ENCODE data around the gene PLCB3.

PLCB3 gene

GRCh38 chr11:64285885-64286800, 34.8 kb downstream of the PLCB3 start:
- no peak for DNase-seq (ENCODE audit: low read depth in 2 of 2)

DNA sequence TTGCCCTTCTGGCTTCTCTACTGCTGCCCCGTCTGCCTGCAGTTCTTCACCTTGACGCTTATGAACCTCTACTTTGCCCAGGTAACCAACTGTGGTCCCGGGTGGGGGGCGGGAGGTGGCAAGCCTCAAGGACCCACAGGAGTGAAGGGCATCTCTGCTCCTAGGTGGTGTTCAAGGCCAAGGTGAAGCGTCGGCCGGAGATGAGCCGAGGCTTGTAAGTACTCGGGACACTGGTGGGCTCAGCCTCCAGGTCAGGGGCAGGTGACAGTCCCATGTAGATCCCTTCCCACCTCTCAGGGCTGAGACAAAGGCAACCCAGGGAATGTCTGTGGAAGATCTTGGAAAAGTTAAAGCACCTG, 35.5 kb downstream of the PLCB3 start:
- DNase-seq (ENCODE audit: low read depth in 2 of 2) = no peak

DNA sequence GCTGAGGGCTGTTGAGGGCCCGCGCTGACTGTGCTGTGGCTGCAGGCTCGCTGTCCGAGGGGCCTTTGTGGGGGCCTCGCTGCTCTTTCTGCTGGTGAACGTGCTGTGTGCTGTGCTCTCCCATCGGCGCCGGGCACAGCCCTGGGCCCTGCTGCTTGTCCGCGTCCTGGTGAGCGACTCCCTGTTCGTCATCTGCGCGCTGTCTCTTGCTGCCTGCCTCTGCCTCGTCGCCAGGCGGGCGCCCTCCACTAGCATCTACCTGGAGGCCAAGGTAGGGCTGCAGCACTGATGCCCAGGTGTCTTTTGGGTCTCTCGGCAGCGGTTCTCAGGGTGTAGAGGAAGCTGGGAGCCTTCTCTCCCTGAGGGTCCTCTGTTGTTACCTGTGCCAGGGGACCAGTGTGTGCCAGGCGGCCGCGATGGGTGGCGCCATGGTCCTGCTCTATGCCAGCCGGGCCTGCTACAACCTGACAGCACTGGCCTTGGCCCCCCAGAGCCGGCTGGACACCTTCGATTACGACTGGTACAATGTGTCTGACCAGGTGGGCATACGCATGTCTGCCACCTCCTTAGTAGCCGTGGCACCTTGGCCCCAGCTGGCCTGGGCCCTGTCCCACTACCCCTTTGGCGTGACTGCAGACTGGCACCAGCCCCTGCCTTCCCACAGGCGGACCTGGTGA, 36.5 kb downstream of the PLCB3 start:
- no peak for DNase-seq (ENCODE audit: low read depth in 2 of 2)

DNA sequence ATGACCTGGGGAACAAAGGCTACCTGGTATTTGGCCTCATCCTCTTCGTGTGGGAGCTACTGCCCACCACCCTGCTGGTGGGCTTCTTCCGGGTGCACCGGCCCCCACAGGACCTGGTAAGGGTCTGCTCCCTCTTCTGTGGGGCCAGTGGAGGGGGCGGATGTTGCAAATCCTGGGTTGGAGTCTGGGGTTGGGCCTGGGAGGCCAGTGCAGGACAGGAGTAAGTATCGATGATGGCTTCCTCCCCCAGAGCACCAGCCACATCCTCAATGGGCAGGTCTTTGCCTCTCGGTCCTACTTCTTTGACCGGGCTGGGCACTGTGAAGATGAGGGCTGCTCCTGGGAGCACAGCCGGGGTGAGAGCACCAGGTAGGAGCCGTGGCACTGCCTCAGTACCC, 37.0 kb downstream of the PLCB3 start:
- no peak for DNase-seq (ENCODE audit: low read depth in 2 of 2)

DNA sequence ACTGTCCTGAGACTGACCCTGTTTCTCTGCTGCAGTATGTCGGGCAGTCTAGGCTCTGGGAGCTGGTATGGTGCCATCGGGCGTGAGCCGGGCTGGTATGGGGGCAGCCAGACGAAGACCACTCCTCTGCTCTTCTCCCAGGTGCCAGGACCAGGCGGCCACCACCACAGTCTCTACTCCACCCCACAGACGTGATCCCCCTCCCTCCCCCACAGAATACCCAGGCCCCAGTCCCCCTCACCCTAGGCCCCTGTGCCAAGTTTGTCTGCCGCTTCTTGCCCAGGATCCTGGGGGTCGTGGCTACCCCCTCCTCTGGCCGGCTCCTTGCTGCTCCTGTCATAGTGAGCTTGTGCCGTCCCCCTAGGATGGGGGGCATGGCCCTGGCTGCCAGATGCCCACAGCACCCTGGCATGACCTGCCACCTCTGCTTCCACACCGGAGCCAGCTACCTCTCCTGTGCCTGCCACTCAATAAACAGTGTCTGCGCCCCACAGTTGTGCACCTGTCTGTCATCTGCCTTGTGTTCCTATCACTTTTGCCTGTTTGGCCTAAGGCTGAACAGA, 37.8 kb downstream of the PLCB3 start:
- no peak for DNase-seq (ENCODE audit: low read depth in 2 of 2)

DNA sequence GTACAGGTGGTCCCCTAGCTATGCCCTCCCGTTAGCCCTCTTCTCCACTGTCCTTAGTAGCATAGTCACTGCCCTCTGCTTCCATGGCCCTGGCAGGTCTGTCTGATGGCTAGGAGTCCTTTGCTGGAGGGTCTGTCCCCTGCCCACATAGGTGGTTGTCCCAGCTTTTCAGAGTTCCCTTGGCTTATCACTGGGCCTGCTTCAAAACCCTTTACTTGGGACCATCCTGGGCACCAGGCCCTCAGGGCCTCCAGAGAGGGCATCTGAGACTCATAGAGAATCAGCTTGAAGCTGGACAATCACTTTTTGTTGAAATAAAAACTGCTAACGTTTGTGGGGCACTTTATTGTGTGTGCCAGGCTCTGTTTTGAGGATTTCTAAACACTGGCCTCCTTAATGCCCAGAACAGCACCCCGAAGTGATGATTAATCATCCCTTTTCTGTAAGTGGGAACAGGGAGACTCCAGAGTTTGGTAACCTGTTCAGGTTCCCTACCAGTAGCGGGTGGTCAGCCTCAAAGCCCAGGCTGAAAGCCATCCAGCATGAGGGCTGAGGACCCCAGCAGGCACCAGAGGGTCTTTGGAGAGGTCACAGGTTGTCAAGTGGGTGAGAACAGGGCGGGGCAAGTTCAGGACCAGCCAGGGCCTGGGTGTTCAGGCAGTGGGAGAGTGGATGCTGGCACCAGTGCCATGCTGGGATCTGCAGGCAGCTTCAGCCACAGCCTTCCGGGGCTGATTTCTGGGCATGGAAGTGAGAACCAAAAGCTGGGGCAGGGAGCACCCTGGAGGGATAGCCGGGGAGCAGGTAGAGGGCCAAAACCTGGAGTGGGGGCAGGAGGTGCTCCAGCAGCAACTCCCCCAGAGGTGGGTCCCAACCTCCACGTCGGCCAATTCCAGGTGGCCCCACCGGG, 39.3 kb downstream of the PLCB3 start:
- DNase-seq (ENCODE audit: low read depth in 2 of 2) = no peak

DNA sequence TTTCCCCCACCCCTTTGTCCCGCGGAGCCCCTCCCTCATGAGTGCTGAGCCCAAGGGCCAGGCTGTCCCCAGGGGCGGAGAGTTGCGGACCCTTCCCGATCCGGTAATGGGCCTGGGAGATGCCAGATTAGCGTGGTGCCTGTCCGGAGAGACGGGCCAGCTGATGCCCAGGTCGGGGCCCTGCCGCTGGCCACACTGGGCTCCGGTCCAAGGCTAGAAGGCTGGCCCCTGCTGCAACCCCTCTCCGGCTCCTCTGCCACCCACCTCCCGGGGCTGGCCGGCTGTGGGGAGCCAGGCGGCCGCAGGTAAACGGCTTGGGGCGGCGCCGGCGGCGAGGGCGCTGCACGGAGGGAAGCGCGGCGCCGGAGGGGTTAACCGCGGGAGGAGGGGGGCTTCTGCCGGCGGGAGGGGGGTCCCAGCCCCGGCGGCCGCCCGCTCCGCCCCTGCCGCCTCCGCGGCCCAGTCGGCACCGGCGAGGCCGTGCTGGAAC, 40.0 kb downstream of the PLCB3 start, which contains the start of gene KCNK4:
TSS of gene KCNK4 (plus strand) at position 41 of the 490 bp plus-strand sequence. CDS start 1,717 bp downstream, outside the sequence.
- DNase-seq (ENCODE audit: low read depth in 2 of 2) = no peak

- DNase-seq (ENCODE audit: low read depth in 2 of 2) = no peak
Measured at GRCh38 chr11:64291752-64292459, 40.6 kb downstream of the PLCB3 start.

GRCh38 chr11:64292460-64293254, 41.3 kb downstream of the PLCB3 start:
- no peak for DNase-seq (ENCODE audit: low read depth in 2 of 2)

GRCh38 chr11:64294774-64295173, 43.4 kb downstream of the PLCB3 start:
- DNase-seq (ENCODE audit: low read depth in 2 of 2) = no peak

GRCh38 chr11:64295760-64296159, 44.4 kb downstream of the PLCB3 start:
- DNase-seq (ENCODE audit: low read depth in 2 of 2) = no peak

DNA sequence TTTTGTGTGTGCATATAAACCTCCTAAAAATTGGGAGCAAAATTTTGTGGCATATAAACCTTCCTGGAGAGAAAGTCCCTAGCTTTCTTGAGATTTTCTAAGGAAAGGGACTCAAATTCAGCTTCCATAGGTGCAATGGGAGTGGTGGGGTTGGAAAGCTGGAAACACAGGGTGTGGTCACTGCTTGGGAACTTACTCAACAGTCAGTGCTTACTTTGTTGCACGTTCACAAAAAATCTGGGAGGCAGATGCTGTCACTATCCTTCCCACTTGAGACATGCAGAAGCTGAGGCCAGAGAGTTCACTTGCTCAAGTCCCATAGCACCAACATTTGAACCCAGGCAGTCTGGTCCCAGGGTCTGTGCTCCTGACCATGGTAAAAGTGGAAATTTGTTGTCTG, 44.9 kb downstream of the PLCB3 start:
- no peak for DNase-seq (ENCODE audit: low read depth in 2 of 2)

- no peak for DNase-seq (ENCODE audit: low read depth in 2 of 2)
Measured at GRCh38 chr11:64296830-64297698, 45.7 kb downstream of the PLCB3 start.

GRCh38 chr11:64297699-64298358, 46.5 kb downstream of the PLCB3 start:
- no peak for DNase-seq (ENCODE audit: low read depth in 2 of 2)

GRCh38 chr11:64298966-64299846, 47.9 kb downstream of the PLCB3 start:
- no peak for DNase-seq (ENCODE audit: low read depth in 2 of 2)

GRCh38 chr11:64299847-64300648, 48.7 kb downstream of the PLCB3 start, which contains the start of gene CATSPERZ:
TSS of gene CATSPERZ (plus strand) at chr11:64300358. CDS start at chr11:64300411, 53 bp downstream.
- no peak for DNase-seq (ENCODE audit: low read depth in 2 of 2)
